ENCODE results near the gene KCNH1.

KCNH1 gene

GRCh38 chr1:210688512-210689234 lies 445.3 kb downstream of the KCNH1 start:
- H3K4me1 ChIP-seq (ENCODE audit: control insufficient read depth, insufficient read depth, low read length, poor library complexity, severe bottlenecking): no peaks in the 10 kb centered on the region
- H3K27me3 ChIP-seq (replicated peaks; ENCODE audit: control insufficient read depth, insufficient read depth, low read length, poor library complexity, severe bottlenecking): no peaks in the 10 kb centered on the region
- no peak overlapping the region for H3K4me3 ChIP-seq (ENCODE audit: insufficient read depth, low read depth, low read length, poor library complexity, severe bottlenecking)
- no peaks in the 10 kb centered on the region for H3K36me3 ChIP-seq (ENCODE audit: control insufficient read depth, insufficient read depth, low read length)
- H3K27ac ChIP-seq (ENCODE audit: insufficient read depth, low read length, poor library complexity, severe bottlenecking): no peak overlapping the region
- DNase-seq: no peak
- no peaks in the 10 kb centered on the region for H3K9me3 ChIP-seq (ENCODE audit: control insufficient read depth, low read length)

DNA sequence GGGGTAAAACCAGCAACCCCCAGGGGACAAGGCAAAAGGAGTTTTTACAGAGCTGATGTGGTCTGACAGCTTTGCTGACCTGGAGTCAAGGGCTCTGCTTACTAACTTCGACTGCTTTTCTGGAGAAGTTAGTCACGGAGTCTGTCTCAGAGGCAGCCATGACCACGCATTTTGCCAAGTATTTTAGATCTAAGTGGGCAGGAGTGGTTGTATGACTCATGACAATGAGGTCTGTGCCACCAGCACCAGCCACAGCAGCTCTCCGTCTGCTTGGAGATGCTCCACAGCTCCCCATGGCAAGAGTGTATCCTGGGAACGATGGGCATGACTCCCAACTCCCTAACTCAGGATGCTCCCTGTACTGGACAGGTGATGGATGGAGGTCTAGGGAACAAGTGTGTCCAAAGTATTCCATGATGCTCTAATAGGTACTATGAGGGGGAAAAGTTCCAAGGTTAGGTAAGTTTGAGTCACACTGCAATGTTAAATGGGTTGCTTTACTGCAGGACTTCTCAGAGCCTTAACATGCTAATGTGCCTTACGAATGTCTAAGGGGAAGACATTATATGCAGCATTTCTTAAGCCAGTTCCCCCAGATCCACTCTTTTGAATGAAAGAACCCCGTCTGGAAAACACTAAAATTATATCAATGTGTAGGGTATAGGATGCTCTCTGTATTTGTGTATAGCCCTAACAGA lies 446.2 kb downstream of the KCNH1 start:
- no peak overlapping the region for H3K27ac ChIP-seq (ENCODE audit: insufficient read depth, low read length, poor library complexity, severe bottlenecking)
- H3K9me3 ChIP-seq (ENCODE audit: control insufficient read depth, low read length): no peaks in the 10 kb centered on the region
- DNase-seq: no peak
- no peaks in the 10 kb centered on the region for H3K27me3 ChIP-seq (replicated peaks; ENCODE audit: control insufficient read depth, insufficient read depth, low read length, poor library complexity, severe bottlenecking)
- no peaks in the 10 kb centered on the region for H3K4me1 ChIP-seq (ENCODE audit: control insufficient read depth, insufficient read depth, low read length, poor library complexity, severe bottlenecking)
- no peak overlapping the region for H3K4me3 ChIP-seq (ENCODE audit: insufficient read depth, low read depth, low read length, poor library complexity, severe bottlenecking)
- H3K36me3 ChIP-seq (ENCODE audit: control insufficient read depth, insufficient read depth, low read length): no peaks in the 10 kb centered on the region

DNA sequence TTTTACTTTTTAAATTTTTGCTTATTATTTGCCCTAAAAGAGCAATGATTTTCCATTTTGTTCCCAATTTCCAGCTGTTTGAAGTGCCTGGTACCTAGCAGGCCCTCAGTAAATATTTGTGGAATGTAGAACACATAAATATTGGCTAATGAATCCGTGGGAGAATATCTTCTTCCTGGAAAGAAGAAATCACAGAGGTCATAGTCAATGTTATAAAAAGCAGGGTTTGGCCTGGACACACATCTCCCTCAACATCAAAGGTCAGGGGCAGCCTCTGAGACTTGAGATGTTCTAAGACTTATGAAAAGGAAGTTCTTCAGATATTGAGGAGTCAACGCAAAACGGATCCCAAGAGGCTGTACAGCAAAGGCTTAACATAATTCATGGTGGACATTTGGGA lies 447.1 kb downstream of the KCNH1 start:
- H3K36me3 ChIP-seq (ENCODE audit: control insufficient read depth, insufficient read depth, low read length): no peaks in the 10 kb centered on the region

GRCh38 chr1:210685295-210685650 lies 448.7 kb downstream of the KCNH1 start:
- Histone ChIP-seq H3K36me3 (ENCODE audit: control insufficient read depth, insufficient read depth, low read length) (no peaks in the 10 kb centered on the region), H3K4me1 (ENCODE audit: control insufficient read depth, insufficient read depth, low read length, poor library complexity, severe bottlenecking) (no peaks in the 10 kb centered on the region), H3K9me3 (ENCODE audit: control insufficient read depth, low read length) (no peaks in the 10 kb centered on the region), H3K27ac (ENCODE audit: insufficient read depth, low read length, poor library complexity, severe bottlenecking) (no peak overlapping the region), H3K27me3 (replicated peaks; ENCODE audit: control insufficient read depth, insufficient read depth, low read length, poor library complexity, severe bottlenecking) (no peaks in the 10 kb centered on the region), H3K4me3 (ENCODE audit: insufficient read depth, low read depth, low read length, poor library complexity, severe bottlenecking) (no peak overlapping the region)
- no peak for DNase-seq

More for the DNA sequence above, 447.1 kb downstream of the KCNH1 start:
- no peak for DNase-seq
- Histone ChIP-seq H3K4me3 (ENCODE audit: insufficient read depth, low read depth, low read length, poor library complexity, severe bottlenecking) (no peak overlapping the region), H3K27me3 (replicated peaks; ENCODE audit: control insufficient read depth, insufficient read depth, low read length, poor library complexity, severe bottlenecking) (no peaks in the 10 kb centered on the region), H3K4me1 (ENCODE audit: control insufficient read depth, insufficient read depth, low read length, poor library complexity, severe bottlenecking) (no peaks in the 10 kb centered on the region), H3K27ac (ENCODE audit: insufficient read depth, low read length, poor library complexity, severe bottlenecking) (no peak overlapping the region), H3K9me3 (ENCODE audit: control insufficient read depth, low read length) (no peaks in the 10 kb centered on the region)

GRCh38 chr1:210684466-210685294 lies 449.3 kb downstream of the KCNH1 start:
- Histone ChIP-seq H3K36me3 (ENCODE audit: control insufficient read depth, insufficient read depth, low read length) (no peaks in the 10 kb centered on the region), H3K27ac (ENCODE audit: insufficient read depth, low read length, poor library complexity, severe bottlenecking) (no peak overlapping the region), H3K9me3 (ENCODE audit: control insufficient read depth, low read length) (no peaks in the 10 kb centered on the region), H3K4me3 (ENCODE audit: insufficient read depth, low read depth, low read length, poor library complexity, severe bottlenecking) (no peak overlapping the region), H3K27me3 (replicated peaks; ENCODE audit: control insufficient read depth, insufficient read depth, low read length, poor library complexity, severe bottlenecking) (no peaks in the 10 kb centered on the region), H3K4me1 (ENCODE audit: control insufficient read depth, insufficient read depth, low read length, poor library complexity, severe bottlenecking) (no peaks in the 10 kb centered on the region)
- DNase-seq: no peak

DNA sequence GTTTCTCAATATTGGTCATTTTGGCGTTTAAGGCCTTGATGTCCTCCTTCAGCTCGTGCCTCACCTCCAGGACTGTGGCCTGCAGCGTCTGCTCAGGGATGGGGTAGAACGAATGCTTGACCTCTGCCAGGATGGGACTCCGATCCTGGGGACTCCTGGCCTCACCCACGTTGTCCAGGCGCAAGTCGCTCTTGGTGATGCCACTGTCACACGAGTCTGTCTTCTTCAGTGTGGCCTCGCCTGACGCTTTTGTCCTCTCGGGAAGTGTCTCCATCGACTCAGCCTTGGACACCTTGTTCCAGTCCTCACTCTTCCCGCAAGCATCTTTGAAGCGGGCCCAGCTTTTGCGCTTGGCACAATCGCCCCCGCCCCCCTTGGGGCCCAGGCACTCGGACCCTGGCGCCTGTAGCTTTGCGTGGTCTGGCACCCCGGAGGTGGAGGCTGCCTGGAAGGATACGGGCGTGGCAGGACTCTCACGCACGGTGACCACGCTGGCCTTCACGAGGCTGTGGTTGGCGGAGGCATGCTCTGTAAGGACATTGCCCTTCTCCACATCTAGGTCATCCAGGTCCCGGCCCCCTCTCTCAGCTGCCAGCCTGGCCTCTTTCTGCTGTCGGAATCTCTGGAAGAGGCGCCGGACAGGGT lies 450.4 kb downstream of the KCNH1 start:
- Histone ChIP-seq H3K9me3 (ENCODE audit: control insufficient read depth, low read length) (no peaks in the 10 kb centered on the region), H3K27ac (ENCODE audit: insufficient read depth, low read length, poor library complexity, severe bottlenecking) (no peak overlapping the region), H3K36me3 (ENCODE audit: control insufficient read depth, insufficient read depth, low read length) (no peaks in the 10 kb centered on the region), H3K4me1 (ENCODE audit: control insufficient read depth, insufficient read depth, low read length, poor library complexity, severe bottlenecking) (no peaks in the 10 kb centered on the region), H3K27me3 (replicated peaks; ENCODE audit: control insufficient read depth, insufficient read depth, low read length, poor library complexity, severe bottlenecking) (no peaks in the 10 kb centered on the region), H3K4me3 (ENCODE audit: insufficient read depth, low read depth, low read length, poor library complexity, severe bottlenecking) (no peak overlapping the region)
- no peak for DNase-seq

GRCh38 chr1:210681158-210681557 lies 452.8 kb downstream of the KCNH1 start:
- Histone ChIP-seq H3K9me3 (ENCODE audit: control insufficient read depth, low read length) (no peaks in the 10 kb centered on the region), H3K27me3 (replicated peaks; ENCODE audit: control insufficient read depth, insufficient read depth, low read length, poor library complexity, severe bottlenecking) (no peaks in the 10 kb centered on the region), H3K36me3 (ENCODE audit: control insufficient read depth, insufficient read depth, low read length) (no peaks in the 10 kb centered on the region), H3K27ac (ENCODE audit: insufficient read depth, low read length, poor library complexity, severe bottlenecking) (no peak overlapping the region), H3K4me3 (ENCODE audit: insufficient read depth, low read depth, low read length, poor library complexity, severe bottlenecking) (no peak overlapping the region), H3K4me1 (ENCODE audit: control insufficient read depth, insufficient read depth, low read length, poor library complexity, severe bottlenecking) (no peaks in the 10 kb centered on the region)
- DNase-seq: no peak

DNA sequence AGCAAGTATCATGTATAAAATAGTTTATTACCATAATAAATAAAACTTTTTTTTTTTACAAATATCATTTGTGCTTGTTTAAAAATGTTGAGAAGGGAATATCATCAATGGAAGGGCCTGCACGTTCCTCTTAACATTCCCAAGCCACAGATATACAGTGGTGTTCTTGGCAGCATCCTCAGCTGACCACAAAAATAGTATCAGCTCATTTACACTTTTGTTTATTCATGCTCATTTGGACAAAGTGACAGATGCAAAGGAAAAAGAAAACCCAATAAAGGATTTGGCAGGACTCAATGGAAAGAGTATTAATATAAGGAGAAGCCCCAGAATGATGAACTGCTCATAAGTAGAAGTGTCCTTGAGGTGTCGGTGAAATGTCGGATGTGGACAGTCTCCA lies 455.6 kb downstream of the KCNH1 start:
- Histone ChIP-seq H3K27me3 (replicated peaks; ENCODE audit: control insufficient read depth, insufficient read depth, low read length, poor library complexity, severe bottlenecking) (no peaks in the 10 kb centered on the region), H3K36me3 (ENCODE audit: control insufficient read depth, insufficient read depth, low read length) (no peaks in the 10 kb centered on the region)

GRCh38 chr1:210677533-210677932 lies 456.4 kb downstream of the KCNH1 start:
- no peaks in the 10 kb centered on the region for H3K27me3 ChIP-seq (replicated peaks; ENCODE audit: control insufficient read depth, insufficient read depth, low read length, poor library complexity, severe bottlenecking)
- DNase-seq: no peak
- no peaks in the 10 kb centered on the region for H3K36me3 ChIP-seq (ENCODE audit: control insufficient read depth, insufficient read depth, low read length)

More for the DNA sequence above, 455.6 kb downstream of the KCNH1 start:
- H3K4me3 ChIP-seq (ENCODE audit: insufficient read depth, low read depth, low read length, poor library complexity, severe bottlenecking): no peak overlapping the region
- H3K9me3 ChIP-seq (ENCODE audit: control insufficient read depth, low read length): no peaks in the 10 kb centered on the region
- DNase-seq: no peak
- H3K4me1 ChIP-seq (ENCODE audit: control insufficient read depth, insufficient read depth, low read length, poor library complexity, severe bottlenecking): no peaks in the 10 kb centered on the region
- H3K27ac ChIP-seq (ENCODE audit: insufficient read depth, low read length, poor library complexity, severe bottlenecking): no peak overlapping the region

More at GRCh38 chr1:210677533-210677932, 456.4 kb downstream of the KCNH1 start:
- no peak overlapping the region for H3K4me3 ChIP-seq (ENCODE audit: insufficient read depth, low read depth, low read length, poor library complexity, severe bottlenecking)
- no peaks in the 10 kb centered on the region for H3K4me1 ChIP-seq (ENCODE audit: control insufficient read depth, insufficient read depth, low read length, poor library complexity, severe bottlenecking)
- no peaks in the 10 kb centered on the region for H3K9me3 ChIP-seq (ENCODE audit: control insufficient read depth, low read length)
- no peak overlapping the region for H3K27ac ChIP-seq (ENCODE audit: insufficient read depth, low read length, poor library complexity, severe bottlenecking)
